Measurements from ENCODE around the gene TMF1.

The TMF1 gene

DNA sequence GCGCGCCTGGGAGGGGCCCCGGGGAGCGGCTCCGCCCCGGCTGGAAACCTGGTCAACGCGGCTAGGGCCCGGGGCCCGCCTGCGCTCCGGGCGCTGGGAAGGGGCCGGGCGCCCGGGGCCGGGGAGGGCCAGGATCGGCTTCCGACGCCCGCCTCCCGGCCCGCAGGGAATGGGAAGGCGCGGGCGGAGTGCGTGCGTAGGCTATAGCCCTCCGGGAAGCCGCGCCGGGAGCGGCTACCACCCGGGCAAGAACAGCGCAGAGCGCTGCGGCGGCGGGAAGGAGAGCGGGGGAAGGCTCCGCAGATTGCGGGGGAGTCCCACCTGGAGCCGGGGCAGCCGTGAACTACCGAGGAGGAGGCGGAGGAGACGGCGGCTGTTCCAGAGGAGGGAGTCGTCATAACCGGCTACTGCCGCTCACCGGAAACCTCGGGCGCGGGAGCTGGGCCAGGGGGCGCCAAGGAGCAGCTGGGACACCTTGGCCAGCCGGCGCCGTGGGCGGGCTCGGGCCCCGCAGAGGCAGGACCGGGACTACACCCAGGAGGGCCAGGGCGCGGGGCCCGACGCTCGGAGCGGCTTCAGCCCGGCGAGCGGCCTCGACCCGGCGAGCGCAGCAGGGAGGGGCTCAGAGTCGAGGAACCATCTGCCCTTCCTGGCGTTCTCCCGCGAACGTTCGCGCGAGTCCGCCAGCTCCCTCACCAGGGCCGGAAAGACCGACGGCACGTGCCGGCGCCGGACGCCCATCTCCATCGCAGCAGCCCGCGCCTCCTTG, 38.7 kb downstream of the TMF1 start, which contains the start of gene EOGT:
Gene EOGT (minus strand): TSS at position 432 of the 769 bp plus-strand sequence. CDS start 3,838 bp downstream, outside the sequence.
- H3K4me3 ChIP-seq (ENCODE audit: low read length) = peak within 1 kb of the TSS; percentile 71
- TF ChIP-seq ZNF274 (IDR thresholded peaks at IDR 0.05; ENCODE audit: low read depth, low read length) = no peak

DNA sequence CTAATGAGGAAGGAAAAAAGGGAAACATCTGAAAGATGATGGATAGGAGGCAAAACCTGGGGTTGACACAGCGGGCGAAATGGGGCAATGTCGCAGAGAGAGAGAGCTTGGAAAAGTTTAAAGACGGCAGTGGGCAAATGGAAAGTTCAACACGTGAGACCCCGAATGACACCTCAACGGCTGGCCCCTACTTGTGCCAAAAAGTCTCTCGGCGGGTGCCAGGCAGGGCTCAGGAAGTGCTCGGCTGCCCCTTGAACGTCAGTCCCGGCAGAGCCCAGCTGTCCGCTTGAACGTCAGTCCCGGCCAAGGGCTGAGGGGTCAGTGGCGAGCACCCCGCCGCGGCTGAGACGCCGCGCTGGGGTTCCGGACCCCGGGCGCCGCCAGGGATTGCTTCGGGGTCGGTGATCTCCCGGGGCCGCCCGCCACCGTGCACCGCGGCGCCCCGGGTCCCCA, 39.3 kb downstream of the TMF1 start:
- TF ChIP-seq ZNF274 (IDR thresholded peaks at IDR 0.05; ENCODE audit: low read depth, low read length) = no peak
- H3K4me3 ChIP-seq (ENCODE audit: low read length) = peak overlapping the region; percentile 71; the same call in 1 of the 2 replicates

DNA sequence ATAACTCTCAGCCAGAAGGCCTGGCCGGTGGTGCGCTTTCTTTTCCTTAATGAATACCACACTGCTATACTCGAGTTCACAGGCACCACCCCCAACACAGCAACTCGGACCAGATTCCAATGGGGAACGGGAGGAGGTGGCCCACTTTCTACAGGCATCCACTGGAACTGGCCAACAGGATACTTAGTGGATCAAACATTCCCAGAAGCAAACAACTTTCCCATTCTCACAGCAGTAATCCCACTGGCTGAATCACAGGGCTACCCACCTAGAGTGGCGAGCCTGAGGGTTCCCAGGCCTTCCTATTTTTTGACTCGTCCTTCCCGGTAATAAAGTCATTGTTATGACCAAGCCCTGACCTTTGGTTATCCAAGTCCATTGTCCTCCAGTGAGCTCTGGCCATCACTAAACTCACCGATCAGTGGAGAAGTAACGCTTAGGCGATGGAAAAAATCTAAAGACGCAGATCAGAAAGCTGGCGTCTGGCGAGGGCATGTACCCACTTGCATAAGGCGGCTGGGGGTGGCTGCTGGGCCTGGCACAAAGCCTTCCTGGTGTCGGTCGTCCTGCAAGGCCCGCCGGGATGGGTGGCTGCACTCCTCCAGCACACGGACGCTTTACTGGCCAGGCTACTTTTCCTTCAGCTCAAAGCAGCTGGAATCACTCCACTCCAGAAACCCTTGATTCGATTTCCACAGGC, 39.9 kb downstream of the TMF1 start:
- TF ChIP-seq ZNF274 (IDR thresholded peaks at IDR 0.05; ENCODE audit: low read depth, low read length) = no peak
- H3K4me3 ChIP-seq (ENCODE audit: low read length) = peak overlapping the region; percentile 71; the same call in 1 of the 2 replicates

DNA sequence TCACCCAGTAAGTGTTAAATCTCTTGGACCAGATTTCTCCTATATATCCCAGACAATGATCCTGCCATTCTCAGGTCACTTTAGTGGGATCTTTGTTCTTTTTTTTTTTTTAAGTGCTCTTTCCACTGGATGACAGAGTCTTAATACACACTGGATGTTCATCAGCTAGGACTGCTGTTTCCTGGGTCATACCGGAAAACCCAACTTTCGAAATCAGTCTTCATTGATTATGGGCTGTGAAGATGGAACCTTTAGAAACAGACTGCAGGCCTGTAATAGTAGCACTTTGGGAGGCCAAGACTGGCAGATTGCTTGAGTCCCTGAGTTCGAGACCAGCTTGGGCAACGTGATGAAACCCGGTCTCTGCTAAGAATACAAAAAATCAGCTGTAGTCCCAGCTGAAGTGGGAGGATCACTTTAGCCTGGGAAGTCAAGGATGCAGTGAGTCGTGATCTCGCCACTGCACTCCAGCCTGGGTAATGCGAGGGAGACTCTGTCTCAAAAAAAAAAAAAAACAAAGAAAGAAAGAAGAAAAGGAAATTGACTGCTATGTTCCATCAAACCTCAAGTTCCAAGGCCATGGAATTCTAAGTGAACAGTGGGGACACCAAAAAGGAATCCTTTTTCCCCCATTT, 40.9 kb downstream of the TMF1 start:
- no peak overlapping the region for H3K4me3 ChIP-seq (ENCODE audit: low read length)
- TF ChIP-seq ZNF274 (IDR thresholded peaks at IDR 0.05; ENCODE audit: low read depth, low read length) = no peak

DNA sequence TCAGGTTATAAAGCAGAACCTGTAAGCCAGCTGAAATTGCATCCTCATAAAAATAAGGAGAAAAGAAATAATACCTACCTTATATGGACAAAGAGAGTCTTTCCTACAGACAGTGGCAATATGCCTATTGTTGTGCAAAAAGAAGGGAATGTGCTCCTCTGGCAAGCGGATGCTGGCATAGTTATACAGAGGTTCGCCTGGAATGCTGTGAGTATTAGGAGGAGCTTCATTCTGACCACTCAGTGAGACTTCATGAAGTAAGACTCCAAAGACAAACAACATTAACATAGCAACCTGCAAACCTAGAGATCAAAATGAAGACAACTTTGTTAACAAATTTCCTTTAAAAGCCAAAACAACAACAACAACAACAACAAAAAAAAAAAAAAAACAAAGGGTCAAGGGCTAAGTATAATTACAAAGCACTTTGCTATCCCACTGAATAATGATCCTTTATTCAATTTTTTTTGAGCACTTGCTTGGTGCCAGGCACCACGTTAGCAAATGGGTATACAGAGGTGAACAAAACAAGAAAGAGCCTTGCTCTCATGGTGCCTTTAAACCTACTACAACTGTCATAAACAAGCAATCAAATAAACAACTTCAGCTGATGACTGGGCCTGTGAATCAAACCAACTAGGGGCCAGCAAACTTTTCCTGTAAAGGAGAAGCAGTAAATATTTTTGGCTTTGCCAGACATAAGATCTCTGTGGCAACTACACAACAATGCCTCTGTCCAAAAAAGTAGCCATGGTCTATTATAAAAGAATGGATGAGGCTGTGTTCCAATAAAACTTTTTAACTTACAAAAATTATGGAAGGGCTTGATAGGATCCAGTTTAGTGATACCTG, 42.3 kb downstream of the TMF1 start:
- TF ChIP-seq ZNF274 (IDR thresholded peaks at IDR 0.05; ENCODE audit: low read depth, low read length) = no peak
- no peak overlapping the region for H3K4me3 ChIP-seq (ENCODE audit: low read length)

DNA sequence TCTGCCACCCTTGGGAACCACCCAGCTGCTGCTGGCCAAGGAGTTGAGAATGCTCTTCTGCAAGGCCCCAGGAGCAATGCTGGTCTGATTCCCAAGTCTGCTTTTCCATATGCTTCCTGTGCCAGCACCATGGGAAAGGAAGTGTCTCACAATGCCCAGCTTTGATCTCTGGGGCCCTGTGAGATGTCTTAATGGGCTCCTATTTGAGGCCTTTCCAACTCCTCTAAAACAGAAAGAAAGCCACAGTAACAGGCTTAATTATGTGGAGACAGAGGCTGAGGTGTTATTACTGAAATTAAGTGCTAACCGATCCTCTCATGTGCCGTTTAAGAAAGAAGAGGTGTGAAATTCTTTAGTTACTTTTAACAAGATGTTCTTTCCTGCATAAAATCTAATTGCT, 43.2 kb downstream of the TMF1 start:
- H3K4me3 ChIP-seq (ENCODE audit: low read length) = no peak overlapping the region

DNA sequence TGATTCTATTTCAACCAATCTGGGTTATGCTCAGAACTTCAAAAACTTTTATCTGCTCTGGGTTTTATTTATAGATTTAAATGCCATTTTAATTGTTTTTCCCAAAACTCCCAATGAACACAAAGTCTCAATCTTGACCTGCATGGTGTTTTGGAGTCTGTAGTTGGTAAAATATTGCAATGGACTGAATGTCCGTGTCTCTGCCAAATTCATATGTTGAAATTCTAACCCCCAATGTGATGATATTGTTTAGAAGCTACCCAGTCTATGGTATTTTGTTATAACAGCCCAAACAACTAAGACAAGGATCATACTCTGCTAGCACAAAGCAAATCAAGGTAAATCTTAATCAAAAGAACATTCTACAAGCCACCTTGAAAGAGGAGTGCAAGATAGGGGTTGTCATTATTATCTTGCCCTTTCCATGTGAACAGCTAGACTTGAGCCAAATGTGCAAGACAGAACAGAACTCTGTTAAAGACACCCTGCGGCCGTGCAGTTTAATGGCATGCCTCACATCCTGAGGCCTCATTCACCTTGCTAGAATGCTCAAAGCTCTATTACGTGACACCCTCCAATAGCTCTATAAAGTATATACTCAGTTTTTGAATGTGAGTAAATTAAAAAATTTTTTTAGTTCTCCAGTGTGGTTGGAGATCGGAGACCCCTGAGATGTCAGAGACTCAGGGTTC, 46.2 kb downstream of the TMF1 start:
- no peak overlapping the region for H3K4me3 ChIP-seq (ENCODE audit: low read length)
- TF ChIP-seq ZNF274 (IDR thresholded peaks at IDR 0.05; ENCODE audit: low read depth, low read length) = no peak

More for the DNA sequence above, 43.2 kb downstream of the TMF1 start:
- no peak for TF ChIP-seq ZNF274 (IDR thresholded peaks at IDR 0.05; ENCODE audit: low read depth, low read length)

DNA sequence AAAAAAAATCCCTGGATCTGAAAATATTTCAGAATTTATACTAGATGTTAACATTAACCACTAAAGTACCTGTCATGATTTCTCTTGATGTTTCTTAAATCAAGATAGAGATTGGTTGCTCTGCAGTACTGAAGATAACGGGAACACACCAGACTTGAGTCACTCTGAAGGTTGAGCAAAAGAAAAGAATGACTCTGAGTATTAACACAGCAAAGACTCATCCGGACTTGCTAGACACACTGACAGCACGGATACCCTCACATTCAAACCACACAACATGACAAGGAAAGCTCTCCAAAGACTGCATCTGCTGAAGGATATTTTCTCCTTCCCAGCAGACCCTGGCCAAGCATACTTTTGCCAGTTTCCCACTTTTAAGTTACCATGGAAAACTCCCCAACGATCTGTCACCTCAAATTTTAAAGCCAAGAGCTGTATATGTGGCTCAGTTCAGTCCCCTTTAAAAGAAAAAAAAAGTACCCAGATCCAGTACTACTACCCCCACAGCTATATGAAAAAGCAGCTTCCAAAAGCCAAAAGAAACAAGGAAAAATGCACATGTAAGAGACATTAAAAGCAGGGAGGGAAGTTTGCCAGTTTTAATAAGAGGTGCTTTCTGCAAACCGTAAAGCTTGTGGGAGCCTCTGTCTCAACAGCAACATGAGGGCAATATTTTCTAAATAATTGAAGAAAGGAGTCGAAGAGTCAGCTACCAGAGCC, 46.9 kb downstream of the TMF1 start:
- TF ChIP-seq ZNF274 (IDR thresholded peaks at IDR 0.05; ENCODE audit: low read depth, low read length) = no peak
- no peak overlapping the region for H3K4me3 ChIP-seq (ENCODE audit: low read length)

DNA sequence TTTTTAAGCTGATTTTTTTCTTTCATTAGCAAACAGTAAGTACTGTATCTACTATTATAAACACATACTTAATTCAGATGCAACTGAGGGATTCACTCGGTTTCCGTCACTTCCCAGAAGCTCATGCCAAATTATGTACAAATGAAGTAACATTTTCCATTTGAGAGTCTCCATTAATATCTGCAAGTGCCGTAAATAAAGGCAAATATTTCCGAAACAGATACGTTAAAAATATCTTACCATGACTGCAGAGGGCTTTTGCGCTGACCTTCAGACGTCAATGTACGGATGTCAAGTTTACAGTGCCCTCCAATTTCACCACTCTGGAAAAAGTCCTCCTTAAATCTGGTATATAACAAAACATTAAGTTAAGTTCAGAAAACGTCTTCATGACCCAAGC, 48.0 kb downstream of the TMF1 start:
- TF ChIP-seq ZNF274 (IDR thresholded peaks at IDR 0.05; ENCODE audit: low read depth, low read length) = no peak
- H3K4me3 ChIP-seq (ENCODE audit: low read length) = no peak overlapping the region

DNA sequence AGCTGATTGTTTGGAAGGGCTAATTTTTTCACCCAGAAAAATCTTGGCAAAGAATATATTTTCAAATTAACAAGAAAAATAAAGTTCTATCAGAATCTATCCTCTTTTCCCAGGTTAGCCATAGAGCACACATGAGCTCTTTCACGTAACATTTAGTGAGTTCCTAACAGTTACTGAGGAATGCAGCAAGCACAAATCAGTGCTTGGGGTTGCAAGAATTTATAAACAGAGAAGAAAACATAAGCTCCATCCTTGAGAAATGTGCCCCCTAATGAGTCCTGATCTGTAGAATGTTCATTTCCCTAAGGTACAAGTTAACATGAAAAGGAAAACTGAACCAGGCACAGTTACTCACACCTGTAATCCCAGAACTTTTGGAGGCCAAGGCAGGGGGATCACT, 52.5 kb downstream of the TMF1 start:
- H3K4me3 ChIP-seq (ENCODE audit: low read length) = no peak overlapping the region
- no peak for TF ChIP-seq ZNF274 (IDR thresholded peaks at IDR 0.05; ENCODE audit: low read depth, low read length)

DNA sequence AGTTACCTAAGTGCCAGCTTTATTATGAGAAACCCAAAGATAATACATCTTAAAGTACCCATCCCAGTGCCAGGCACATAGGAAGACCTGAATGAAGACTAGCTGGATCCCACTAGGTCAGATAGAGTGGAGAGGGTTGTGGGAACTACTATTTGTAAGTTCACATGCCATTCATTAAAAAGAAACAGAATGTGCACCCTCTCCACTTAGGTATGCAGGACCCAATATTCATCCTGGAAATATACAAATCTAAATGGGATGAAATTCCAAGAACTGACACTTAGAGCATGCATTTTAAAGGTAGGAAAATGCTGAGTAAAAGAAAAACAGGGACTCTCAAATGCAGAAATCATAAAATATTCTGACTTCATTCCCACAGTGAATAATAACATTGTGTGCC, 53.0 kb downstream of the TMF1 start:
- no peak overlapping the region for H3K4me3 ChIP-seq (ENCODE audit: low read length)
- no peak for TF ChIP-seq ZNF274 (IDR thresholded peaks at IDR 0.05; ENCODE audit: low read depth, low read length)

DNA sequence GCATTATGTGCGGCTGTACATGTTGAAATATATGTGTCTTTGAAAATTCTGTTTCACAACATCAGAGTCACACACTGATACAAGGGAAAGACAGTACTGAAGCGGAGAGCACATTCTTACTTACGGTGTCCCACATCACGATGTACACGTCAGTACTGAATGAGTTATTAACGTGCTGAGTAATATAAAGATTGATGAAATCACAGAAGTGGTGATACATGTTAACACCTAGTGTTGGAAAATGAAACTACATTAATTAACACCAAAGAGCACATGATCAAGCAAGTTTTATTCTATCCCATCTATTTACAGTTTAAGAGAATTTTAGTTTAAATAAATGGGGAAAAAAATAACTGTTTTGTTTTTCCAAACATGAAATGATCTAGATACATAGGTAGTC, 54.2 kb downstream of the TMF1 start:
- no peak for TF ChIP-seq ZNF274 (IDR thresholded peaks at IDR 0.05; ENCODE audit: low read depth, low read length)
- no peak overlapping the region for H3K4me3 ChIP-seq (ENCODE audit: low read length)
